A673 (cell line): ENCODE measurements around the gene KIAA1549. TPM values are rescaled to one million over a fixed set of nuclear protein-coding genes. Genes with fewer than 3 reads are reported as not detected.

Source experiments
- BruUV-seq: library from RNA; stranded (reverse); fragments of 400-500 nt; replicated peaks from 2 replicates; lab custom pipeline; 2021; lab: Mats Ljungman, UMichigan
- CTCF ChIA-PET: fragments of 300-600 bp; sonication (Branson Sonifier 250); formaldehyde crosslinking; loops from one replicate; lab custom pipeline; 2022; ENCODE audit warnings: antibody characterized with exemption; lab: Charles Lee
- POLR2A ChIA-PET: fragments of 300-600 bp; sonication (Branson Sonifier 250); formaldehyde crosslinking; loops from one replicate; lab custom pipeline; 2022; ENCODE audit warnings: antibody characterized with exemption; ENCODE audit not compliant: low non-redundant PET; lab: Charles Lee
- DNase-seq: peaks from one replicate; pipeline ENCODE4 v3.0.0-alpha.2; 2015; ENCODE audit warnings: low spot score
- H3K27ac ChIP-seq: fragments of 200-600 bp; sonication (generic); 2 replicates; pipeline ENCODE4 v1.5.1; 2016; ENCODE audit warnings: mixed run types, low read depth, mild to moderate bottlenecking, mixed read lengths, antibody characterized with exemption, low read length; ENCODE audit not compliant: poor library complexity, severe bottlenecking
- H3K27me3 ChIP-seq: fragments of 200-600 bp; sonication (generic); replicated peaks from 2 replicates; pipeline ENCODE4 v1.6.1; 2017; ENCODE audit warnings: mixed run types, low read depth, mild to moderate bottlenecking, mixed read lengths, antibody characterized with exemption, low read length; ENCODE audit not compliant: insufficient read depth, poor library complexity
- H3K36me3 ChIP-seq: fragments of 200-600 bp; sonication (generic); 2 replicates; pipeline ENCODE4 v1.6.1; 2016; ENCODE audit warnings: mixed run types, mild to moderate bottlenecking, mixed read lengths, antibody characterized with exemption, low read length; ENCODE audit not compliant: insufficient read depth, poor library complexity, severe bottlenecking
- H3K4me1 ChIP-seq: fragments of 200-600 bp; sonication (generic); 2 replicates; pipeline ENCODE4 v1.6.1; 2017; ENCODE audit warnings: mixed run types, mild to moderate bottlenecking, mixed read lengths, antibody characterized with exemption, low read length; ENCODE audit not compliant: insufficient read depth, poor library complexity, severe bottlenecking
- H3K4me3 ChIP-seq: fragments of 200-600 bp; sonication (generic); 2 replicates; pipeline ENCODE4 v1.5.1; 2016; ENCODE audit warnings: low read depth, mixed run types, mild to moderate bottlenecking, mixed read lengths, low read length; ENCODE audit not compliant: poor library complexity, severe bottlenecking
- H3K9me3 ChIP-seq: fragments of 200-600 bp; sonication (generic); 2 replicates; pipeline ENCODE4 v1.6.1; 2016; ENCODE audit warnings: mixed run types, low read depth, mild to moderate bottlenecking, mixed read lengths, antibody characterized with exemption, low read length; ENCODE audit not compliant: poor library complexity, severe bottlenecking
- EZH2 ChIP-seq: fragments of 200-600 bp; sonication (generic); IDR thresholded peaks from 2 replicates; pipeline ENCODE4 v1.6.1; 2017; ENCODE audit warnings: borderline replicate concordance, low read depth, mild to moderate bottlenecking, mixed read lengths, antibody characterized with exemption, low read length; ENCODE audit not compliant: poor library complexity, severe bottlenecking
- intact Hi-C: fragments of 100-400 bp; cut with micrococcal nuclease; formaldehyde crosslinking; loops from one replicate; pipeline ENCODE4 v1.10.0; 2022; ENCODE audit not compliant: unreplicated experiment
- total RNA-seq: library from RNA; stranded (reverse); gene quantifications from 2 replicates; pipeline ENCODE4 v1.2.3, GENCODE V29; 2021
- TF ChIP-seq, protein P1 (sequence below): fragments of 300-800, 200-600 bp; sonication (generic); conservative IDR thresholded peaks from 2 replicates; pipeline ENCODE4 v1.5.1; 2017; ENCODE audit warnings: low read depth, mild to moderate bottlenecking, antibody characterized with exemption, low read length, moderate library complexity, mixed read lengths

KIAA1549 gene
- total RNA-seq, 1 experiment from 2014 or later = 2.5 TPM

DNA sequence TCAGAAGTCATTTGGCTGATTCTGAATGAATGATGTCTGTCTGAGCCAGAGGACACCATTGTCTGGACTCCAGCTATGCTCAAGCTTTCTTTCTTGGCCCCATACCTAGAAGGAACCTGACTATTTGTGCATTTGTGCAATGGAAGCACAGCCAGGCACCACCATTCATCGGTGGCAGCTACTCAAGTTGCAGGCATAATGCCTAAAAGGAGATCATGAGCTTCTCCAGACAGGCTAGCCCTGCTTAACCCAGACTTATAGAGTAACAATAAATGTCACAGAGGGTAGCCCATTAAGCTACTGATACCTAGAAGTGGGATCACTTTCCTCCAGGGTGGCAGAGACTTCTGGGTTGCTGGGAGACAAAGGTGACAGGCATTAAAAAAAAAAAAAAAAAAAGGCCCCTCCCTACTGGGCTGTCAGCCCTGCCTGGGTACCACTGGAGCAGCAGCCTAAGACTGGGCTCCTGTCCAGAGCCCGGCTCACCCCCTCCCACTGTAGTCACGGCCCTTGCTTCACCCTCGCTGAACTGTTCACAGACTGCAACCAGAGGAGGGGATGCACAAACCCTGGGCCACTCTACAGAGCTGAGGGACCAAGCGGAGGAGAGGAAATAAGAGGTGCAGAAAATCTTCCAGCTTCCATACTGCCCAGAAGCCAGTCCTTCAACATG, 107.8 kb downstream of the KIAA1549 start:
- H3K9me3 ChIP-seq = no peaks in the 10 kb centered on the region
- H3K4me3 ChIP-seq = no peak overlapping the region
- BruUV-seq = no TSS peak
- no peaks in the 10 kb centered on the region for H3K4me1 ChIP-seq
- H3K27ac ChIP-seq = no peak overlapping the region
- intact Hi-C loops = no loop called here
- ChIA-PET CTCF (no interaction called here), POLR2A (no interaction called here)
- TF ChIP-seq, protein P1, sequence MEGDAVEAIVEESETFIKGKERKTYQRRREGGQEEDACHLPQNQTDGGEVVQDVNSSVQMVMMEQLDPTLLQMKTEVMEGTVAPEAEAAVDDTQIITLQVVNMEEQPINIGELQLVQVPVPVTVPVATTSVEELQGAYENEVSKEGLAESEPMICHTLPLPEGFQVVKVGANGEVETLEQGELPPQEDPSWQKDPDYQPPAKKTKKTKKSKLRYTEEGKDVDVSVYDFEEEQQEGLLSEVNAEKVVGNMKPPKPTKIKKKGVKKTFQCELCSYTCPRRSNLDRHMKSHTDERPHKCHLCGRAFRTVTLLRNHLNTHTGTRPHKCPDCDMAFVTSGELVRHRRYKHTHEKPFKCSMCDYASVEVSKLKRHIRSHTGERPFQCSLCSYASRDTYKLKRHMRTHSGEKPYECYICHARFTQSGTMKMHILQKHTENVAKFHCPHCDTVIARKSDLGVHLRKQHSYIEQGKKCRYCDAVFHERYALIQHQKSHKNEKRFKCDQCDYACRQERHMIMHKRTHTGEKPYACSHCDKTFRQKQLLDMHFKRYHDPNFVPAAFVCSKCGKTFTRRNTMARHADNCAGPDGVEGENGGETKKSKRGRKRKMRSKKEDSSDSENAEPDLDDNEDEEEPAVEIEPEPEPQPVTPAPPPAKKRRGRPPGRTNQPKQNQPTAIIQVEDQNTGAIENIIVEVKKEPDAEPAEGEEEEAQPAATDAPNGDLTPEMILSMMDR = no peak
- no peak for TF ChIP-seq EZH2
- DNase-seq = no peak
- no peaks in the 10 kb centered on the region for H3K27me3 ChIP-seq
- no peaks in the 10 kb centered on the region for H3K36me3 ChIP-seq

DNA sequence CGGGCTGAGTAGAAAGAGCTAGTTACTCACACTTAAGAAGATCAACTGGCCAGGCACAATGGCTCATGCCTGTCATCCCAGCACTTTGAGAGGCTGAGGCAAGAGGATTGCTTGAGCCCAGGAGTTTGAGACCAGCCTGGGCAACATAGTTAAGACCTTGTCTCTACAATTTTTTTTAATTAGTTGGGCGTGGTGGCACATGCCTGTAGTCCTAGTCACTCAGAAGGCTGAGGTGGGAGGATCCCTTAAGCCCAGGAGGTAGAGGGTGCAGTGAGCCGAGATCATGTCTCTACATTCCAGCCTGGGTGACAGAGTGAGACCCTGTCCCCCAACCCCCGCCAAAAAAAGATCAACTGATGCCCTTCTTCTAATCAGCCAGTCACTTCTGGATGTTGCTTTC, 108.6 kb downstream of the KIAA1549 start:
- intact Hi-C loops = no loop called here
- Histone ChIP-seq H3K4me1 (no peaks in the 10 kb centered on the region), H3K27ac (no peak overlapping the region), H3K36me3 (no peaks in the 10 kb centered on the region), H3K9me3 (no peaks in the 10 kb centered on the region), H3K4me3 (no peak overlapping the region), H3K27me3 (no peaks in the 10 kb centered on the region)
- no TSS peak for BruUV-seq
- POLR2A ChIA-PET = no interaction called here
- CTCF ChIA-PET = no interaction called here
- TF ChIP-seq, protein P1 = no peak
- no peak for TF ChIP-seq EZH2
- DNase-seq = no peak

DNA sequence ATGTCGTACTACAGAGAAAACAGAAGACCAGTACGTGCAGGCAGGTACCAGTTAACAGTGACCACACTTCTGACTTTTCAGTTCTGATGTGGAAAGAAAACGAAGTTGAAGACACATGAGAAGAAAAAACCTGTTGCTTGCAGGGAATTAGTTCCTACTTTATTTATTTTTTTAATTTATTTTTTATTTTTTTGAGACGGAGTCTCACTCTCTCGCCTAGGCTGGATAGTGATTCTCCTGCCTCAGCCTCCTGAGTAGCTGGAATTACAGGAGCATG, 109.4 kb downstream of the KIAA1549 start:
- ChIA-PET POLR2A (no interaction called here), CTCF (no interaction called here)
- BruUV-seq = no TSS peak

More for the DNA sequence above, 109.4 kb downstream of the KIAA1549 start:
- Histone ChIP-seq H3K4me3 (no peak overlapping the region), H3K27me3 (no peaks in the 10 kb centered on the region), H3K27ac (no peak overlapping the region), H3K36me3 (no peaks in the 10 kb centered on the region), H3K9me3 (no peaks in the 10 kb centered on the region), H3K4me1 (no peaks in the 10 kb centered on the region)
- no peak for DNase-seq
- intact Hi-C loops = no loop called here
- TF ChIP-seq, protein P1 = no peak
- TF ChIP-seq EZH2 = no peak
